Mucosa of gallbladder (tissue), 1 donor: ENCODE measurements around the gene NAIF1. TPM values are rescaled to one million over a fixed set of nuclear protein-coding genes. Genes with fewer than 3 reads are reported as not detected.
"Not testable (repeated sequence)": the region's sequence is repeated elsewhere in the genome, so short reads cannot be mapped to it uniquely, and the experiment has no call there.

Experiments used
- DNase-seq: peaks from one replicate; pipeline ENCODE4 v3.0.0-alpha.2; 2020; ENCODE audit warnings: low spot score
- total RNA-seq: library from RNA; stranded (reverse); gene quantifications from one replicate; pipeline ENCODE4 v1.2.1, GENCODE V29; 2021
- donor health status: DM: no; HTN: no; CAD: no.

Gene NAIF1
- total RNA-seq, 1 donor from 2014 or later, result 12.0 TPM

DNA sequence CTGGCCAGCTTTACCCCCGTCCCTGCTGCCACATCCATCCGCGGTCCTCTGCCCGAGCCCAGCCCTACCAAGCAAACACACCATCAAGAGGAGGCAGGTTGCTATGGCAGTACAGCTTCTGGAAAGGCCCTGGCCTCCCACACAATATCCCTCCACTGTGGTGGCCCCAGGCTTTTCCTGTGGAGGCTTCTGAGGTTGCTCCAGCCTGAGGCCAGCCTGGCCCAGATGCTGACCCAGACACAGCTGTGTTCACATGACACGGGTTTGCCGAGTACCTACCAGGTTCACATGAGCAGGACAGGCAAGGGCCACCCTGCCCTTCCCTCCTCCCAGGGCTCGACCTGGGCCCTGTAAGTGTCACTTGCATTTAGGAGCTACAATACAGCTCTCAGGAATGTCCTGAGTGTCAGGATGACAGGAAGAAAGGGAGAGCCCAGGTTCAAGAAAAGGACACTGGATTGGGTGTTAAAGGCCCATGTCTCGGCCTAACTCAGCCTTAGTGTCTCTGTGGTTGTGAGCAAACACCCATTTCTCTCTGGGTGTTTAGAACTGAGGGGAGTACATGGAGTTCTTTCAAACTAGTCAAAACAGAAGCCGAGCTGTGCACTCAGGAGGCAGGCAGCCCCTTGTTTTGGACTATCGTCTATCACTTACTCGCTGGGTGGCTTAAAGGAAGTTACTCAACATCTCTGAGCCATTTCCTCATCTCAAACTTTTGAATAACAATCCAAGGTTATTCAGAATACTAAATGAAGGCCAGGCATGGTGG lies 40.2 kb downstream of the NAIF1 start:
- no peak for DNase-seq

DNA sequence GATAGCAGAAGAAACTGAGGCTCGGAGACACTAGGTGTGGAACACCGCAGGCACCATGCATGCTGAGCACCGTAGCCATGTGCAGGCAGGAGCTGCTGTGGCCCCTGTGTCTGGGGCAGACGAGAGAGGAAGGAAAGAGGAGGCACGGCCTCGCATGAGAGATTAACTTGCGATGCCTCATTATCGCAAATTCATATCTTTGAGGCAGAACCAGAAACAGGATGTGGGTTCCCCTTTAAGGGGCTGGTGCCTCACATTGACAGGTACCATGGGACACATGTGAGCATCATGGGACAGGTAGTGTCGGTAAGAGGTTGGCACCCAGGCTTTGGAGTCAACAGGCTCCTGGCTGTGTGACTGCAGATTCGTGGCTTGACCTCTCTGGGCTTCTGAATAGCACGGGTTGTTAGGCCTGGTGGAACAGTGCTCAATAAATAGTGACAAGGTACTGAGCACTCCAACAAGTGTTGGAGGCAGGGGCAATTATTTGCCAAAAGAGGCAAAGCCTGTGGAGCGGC lies 40.8 kb downstream of the NAIF1 start:
- peak; percentile 49 for DNase-seq

- no peak for DNase-seq
Measured at GRCh38 chr9:128025736-128026135, 41.4 kb downstream of the NAIF1 start.

GRCh38 chr9:128024761-128025308 lies 42.3 kb downstream of the NAIF1 start:
- DNase-seq, result no peak

GRCh38 chr9:128023671-128024070 lies 43.4 kb downstream of the NAIF1 start:
- DNase-seq, result not testable (repeated sequence)

DNA sequence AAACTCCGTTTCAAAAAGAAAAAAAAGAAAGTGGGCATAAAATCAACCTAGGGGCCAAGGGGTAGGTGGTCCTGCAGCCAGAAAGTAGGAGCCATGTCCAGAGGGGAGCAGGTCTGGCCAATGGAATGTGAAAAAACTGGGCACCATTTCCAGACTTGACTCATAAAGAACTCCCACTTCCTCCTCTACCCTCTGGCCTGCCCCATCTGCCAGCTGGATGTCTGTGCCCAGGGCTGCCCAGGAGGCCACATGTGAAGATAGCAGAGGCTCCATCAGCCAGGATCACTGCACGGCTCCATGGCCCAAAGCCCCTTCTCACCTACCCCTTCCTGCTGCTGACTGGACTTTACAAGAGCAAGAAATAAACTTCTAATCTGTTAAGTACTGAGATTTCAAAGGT lies 44.2 kb downstream of the NAIF1 start:
- no peak for DNase-seq

GRCh38 chr9:128021098-128021497 lies 46.0 kb downstream of the NAIF1 start:
- DNase-seq, result no peak

DNA sequence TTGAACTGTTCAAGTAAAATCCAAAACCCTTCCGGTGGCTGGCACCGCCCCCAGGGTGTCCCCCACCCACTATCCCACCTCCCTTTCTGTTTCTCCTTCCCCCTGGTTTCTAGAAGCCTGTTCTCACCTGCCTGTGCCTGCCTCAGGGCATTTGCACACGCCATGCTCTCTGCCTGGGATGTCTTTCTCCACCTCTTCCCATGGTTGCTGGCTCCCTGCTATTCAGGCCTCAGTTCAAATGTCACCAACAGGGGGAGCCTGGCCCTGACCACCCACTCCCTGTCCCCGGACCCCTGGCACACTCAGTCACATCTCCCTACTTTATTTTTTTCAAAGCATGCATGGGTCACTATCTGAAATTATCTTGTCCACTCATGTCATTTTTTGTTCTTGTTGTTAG lies 46.4 kb downstream of the NAIF1 start:
- no peak for DNase-seq

DNA sequence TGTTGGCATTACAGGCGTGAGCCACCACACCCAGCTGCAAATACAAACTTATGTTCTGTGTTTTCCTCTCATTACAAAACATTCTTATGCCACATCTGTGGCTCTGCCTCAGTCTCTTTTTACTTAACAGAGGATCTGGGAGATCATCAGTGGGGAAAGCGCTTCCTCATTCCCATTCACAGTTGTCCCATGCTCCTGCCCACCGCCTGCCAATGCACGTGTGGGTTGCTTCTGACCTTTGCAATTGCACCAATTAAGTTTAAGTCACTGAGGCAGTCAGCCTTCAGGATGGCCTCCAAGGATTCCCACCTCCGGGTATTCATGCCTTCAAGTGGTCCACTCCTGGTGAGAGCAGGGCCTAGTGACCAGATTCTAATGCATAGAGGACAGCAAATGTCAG lies 51.4 kb downstream of the NAIF1 start:
- DNase-seq, result no peak

Other genes starting within 250 kb of the NAIF1 start
- 94.3 TPM for gene ENG, start 212.7 kb downstream of the NAIF1 start, total RNA-seq
- gene AK1, start 189.6 kb downstream of the NAIF1 start, total RNA-seq, result 142 TPM
- gene ST6GALNAC6, start 167.7 kb downstream of the NAIF1 start, total RNA-seq, result 67.0 TPM
- 42.1 TPM for gene ST6GALNAC4, start 150.3 kb downstream of the NAIF1 start, total RNA-seq
- gene PIP5KL1, start 136.5 kb downstream of the NAIF1 start, total RNA-seq, result 4.9 TPM
- gene DPM2, start 129.5 kb downstream of the NAIF1 start, total RNA-seq, result 36.6 TPM
- 220 TPM for gene EEIG1, start 86.3 kb downstream of the NAIF1 start, total RNA-seq
- gene SLC25A25, start 912 bp upstream of the NAIF1 start, total RNA-seq, result 77.7 TPM
- 61.5 TPM for gene PTGES2, start 60.4 kb upstream of the NAIF1 start, total RNA-seq
- 85.5 TPM for gene LCN2, start 82.1 kb upstream of the NAIF1 start, total RNA-seq
- 75.4 TPM for gene BBLN, start 92.9 kb upstream of the NAIF1 start, total RNA-seq
- 109 TPM for gene CIZ1, start 124.3 kb upstream of the NAIF1 start, total RNA-seq
- 135 TPM for gene DNM1, start 136.1 kb upstream of the NAIF1 start, total RNA-seq
- 117 TPM for gene GOLGA2, start 208.7 kb upstream of the NAIF1 start, total RNA-seq
- 26.9 TPM for gene SWI5, start 209.0 kb upstream of the NAIF1 start, total RNA-seq